ENCODE results near the gene EMP3.

Gene EMP3

DNA sequence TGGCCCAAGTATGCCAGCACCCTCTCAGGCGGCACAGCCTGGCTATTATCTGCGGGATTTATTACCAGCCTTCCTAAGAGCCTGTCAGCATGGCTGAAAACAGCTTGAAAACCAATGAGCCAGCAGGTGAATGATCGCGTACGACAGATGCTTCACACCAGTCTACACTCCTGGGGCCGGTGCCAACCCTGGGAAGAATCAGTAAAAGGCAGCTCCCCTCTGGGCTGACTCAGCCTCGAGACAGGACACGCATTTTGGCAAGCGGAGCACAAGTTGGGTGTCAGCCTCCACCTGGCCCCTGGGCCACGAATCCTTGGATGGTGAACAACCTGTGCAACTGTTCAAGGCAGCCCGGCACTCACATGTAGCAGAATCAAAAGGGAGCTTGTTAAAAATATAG is 15.6 kb downstream of the EMP3 start:
- TF ChIP-seq, protein P1, sequence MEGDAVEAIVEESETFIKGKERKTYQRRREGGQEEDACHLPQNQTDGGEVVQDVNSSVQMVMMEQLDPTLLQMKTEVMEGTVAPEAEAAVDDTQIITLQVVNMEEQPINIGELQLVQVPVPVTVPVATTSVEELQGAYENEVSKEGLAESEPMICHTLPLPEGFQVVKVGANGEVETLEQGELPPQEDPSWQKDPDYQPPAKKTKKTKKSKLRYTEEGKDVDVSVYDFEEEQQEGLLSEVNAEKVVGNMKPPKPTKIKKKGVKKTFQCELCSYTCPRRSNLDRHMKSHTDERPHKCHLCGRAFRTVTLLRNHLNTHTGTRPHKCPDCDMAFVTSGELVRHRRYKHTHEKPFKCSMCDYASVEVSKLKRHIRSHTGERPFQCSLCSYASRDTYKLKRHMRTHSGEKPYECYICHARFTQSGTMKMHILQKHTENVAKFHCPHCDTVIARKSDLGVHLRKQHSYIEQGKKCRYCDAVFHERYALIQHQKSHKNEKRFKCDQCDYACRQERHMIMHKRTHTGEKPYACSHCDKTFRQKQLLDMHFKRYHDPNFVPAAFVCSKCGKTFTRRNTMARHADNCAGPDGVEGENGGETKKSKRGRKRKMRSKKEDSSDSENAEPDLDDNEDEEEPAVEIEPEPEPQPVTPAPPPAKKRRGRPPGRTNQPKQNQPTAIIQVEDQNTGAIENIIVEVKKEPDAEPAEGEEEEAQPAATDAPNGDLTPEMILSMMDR (IDR thresholded peaks at IDR 0.05; ENCODE audit: poor library complexity, severe bottlenecking), result no peak
- Histone ChIP-seq H3K4me1 (ENCODE audit: insufficient read depth, poor library complexity, severe bottlenecking) (no peaks in the 10 kb centered on the region), H3K4me3 (ENCODE audit: severe bottlenecking) (no peak overlapping the region), H3K27me3 (ENCODE audit: insufficient read depth, poor library complexity, severe bottlenecking) (no peaks in the 10 kb centered on the region), H3K36me3 (ENCODE audit: low read depth) (no peaks in the 10 kb centered on the region), H3K27ac (ENCODE audit: poor library complexity, severe bottlenecking) (no peak overlapping the region), H3K9me3 (ENCODE audit: severe bottlenecking) (no peaks in the 10 kb centered on the region)
- ATAC-seq (ENCODE audit: low read depth) (peak; percentile 83), DNase-seq (ENCODE audit: low spot score) (peak; percentile 88)

DNA sequence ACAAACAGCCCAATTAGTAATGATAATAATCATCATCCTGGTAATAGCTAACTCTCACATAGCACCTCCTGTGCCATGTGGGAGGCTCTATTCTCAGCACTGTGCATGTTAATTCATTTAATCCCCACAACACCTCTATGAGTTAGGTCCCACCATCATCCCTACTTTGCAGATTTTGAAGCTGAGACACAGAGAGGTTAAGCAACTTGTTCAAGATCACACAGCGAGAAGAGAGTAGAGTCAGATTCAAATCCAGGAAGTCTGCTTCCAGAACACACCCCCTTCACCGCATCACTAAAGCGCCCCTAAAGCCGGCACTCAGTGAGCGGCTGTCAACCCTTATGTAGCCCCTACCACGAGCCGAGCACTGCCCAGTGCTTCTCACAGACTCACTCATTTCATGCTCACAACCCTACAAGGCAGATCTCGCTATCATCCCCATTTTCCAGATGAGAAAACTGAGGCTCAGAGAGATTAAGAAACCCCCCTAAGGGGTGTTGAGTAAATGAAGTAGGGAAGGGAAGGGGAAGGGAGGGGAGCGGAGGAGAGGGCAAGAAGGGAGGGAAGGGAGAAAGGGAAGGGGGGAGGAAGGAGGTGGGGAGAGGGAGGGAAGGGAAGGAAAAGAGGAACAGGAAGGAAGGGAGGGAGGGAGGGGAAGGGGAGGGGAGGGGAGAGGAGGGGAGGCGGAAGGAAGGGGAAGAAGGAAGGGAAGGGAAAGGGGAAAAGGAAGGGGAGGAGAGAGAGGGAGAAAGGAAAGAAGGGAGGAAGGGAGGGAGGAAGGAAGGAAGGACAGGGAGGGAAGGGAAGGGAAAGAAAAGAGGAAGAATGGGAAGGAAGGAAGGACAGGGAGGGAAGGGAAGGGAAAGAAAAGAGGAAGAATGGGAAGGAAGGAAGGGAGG is 16.4 kb downstream of the EMP3 start:
- Histone ChIP-seq H3K9me3 (ENCODE audit: severe bottlenecking) (no peaks in the 10 kb centered on the region), H3K4me1 (ENCODE audit: insufficient read depth, poor library complexity, severe bottlenecking) (no peaks in the 10 kb centered on the region), H3K27ac (ENCODE audit: poor library complexity, severe bottlenecking) (no peak overlapping the region), H3K36me3 (ENCODE audit: low read depth) (no peaks in the 10 kb centered on the region), H3K27me3 (ENCODE audit: insufficient read depth, poor library complexity, severe bottlenecking) (no peaks in the 10 kb centered on the region), H3K4me3 (ENCODE audit: severe bottlenecking) (no peak overlapping the region)
- TF ChIP-seq, protein P1 (IDR thresholded peaks at IDR 0.05; ENCODE audit: poor library complexity, severe bottlenecking), result no peak
- ATAC-seq (ENCODE audit: low read depth) (no peak), DNase-seq (ENCODE audit: low spot score) (no peak)

DNA sequence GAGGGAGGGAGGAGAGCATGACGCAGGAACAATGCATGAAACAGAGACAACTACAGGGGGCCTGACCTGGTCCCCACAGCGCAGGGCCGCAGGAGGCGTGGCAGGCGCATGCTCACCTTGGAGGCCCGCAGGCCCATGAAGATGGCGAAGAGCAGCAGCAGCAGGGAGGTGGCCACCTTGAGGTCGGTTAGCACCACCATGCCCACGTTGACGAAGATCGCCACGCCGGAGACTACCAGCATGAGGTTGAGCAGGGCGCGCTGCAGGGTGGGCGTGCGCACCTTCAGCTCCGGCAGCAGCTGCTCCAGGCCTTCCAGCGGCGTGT is 17.0 kb downstream of the EMP3 start:
- DNase-seq (ENCODE audit: low spot score) (no peak), ATAC-seq (ENCODE audit: low read depth) (no peak)
- Histone ChIP-seq H3K27ac (ENCODE audit: poor library complexity, severe bottlenecking) (no peak overlapping the region), H3K4me3 (ENCODE audit: severe bottlenecking) (no peak overlapping the region), H3K36me3 (ENCODE audit: low read depth) (no peaks in the 10 kb centered on the region), H3K27me3 (ENCODE audit: insufficient read depth, poor library complexity, severe bottlenecking) (no peaks in the 10 kb centered on the region), H3K9me3 (ENCODE audit: severe bottlenecking) (no peaks in the 10 kb centered on the region), H3K4me1 (ENCODE audit: insufficient read depth, poor library complexity, severe bottlenecking) (no peaks in the 10 kb centered on the region)
- TF ChIP-seq, protein P1 (IDR thresholded peaks at IDR 0.05; ENCODE audit: poor library complexity, severe bottlenecking), result no peak

DNA sequence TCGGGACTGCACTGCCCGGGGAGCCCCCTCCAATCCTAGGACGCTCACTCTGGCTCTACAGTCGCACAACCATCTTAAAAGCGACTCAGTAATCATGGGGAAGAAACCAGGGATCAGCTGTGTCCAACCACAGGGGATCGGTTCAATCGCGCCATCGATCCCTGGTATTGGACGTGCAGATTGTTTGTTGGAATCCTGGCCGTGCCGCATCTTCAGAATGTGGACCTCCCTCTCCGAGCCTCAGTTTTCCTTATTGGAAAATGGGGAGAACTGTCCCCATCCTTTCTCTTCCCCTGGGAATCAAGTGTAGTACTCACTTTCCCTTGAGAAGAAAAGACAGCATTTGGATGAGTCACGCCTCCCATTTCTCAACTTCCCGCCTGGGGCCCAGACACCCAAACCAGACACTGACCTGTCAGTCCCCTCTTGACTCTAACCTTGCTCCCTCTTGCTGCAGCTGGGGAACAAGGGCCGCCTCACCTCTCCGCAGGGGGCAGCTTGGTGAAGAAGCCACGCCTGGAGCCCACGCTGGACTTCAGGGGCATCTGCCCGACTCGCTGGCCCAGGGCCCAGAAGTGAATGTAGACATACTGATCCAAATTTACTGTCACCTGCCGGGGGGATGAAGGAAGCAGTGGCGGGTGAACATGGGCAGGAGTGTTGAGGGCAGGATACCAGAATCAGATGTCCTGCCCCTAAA is 17.6 kb downstream of the EMP3 start:
- Histone ChIP-seq H3K4me1 (ENCODE audit: insufficient read depth, poor library complexity, severe bottlenecking) (no peaks in the 10 kb centered on the region), H3K4me3 (ENCODE audit: severe bottlenecking) (no peak overlapping the region), H3K9me3 (ENCODE audit: severe bottlenecking) (no peaks in the 10 kb centered on the region), H3K36me3 (ENCODE audit: low read depth) (no peaks in the 10 kb centered on the region), H3K27me3 (ENCODE audit: insufficient read depth, poor library complexity, severe bottlenecking) (no peaks in the 10 kb centered on the region), H3K27ac (ENCODE audit: poor library complexity, severe bottlenecking) (no peak overlapping the region)
- TF ChIP-seq, protein P1 (IDR thresholded peaks at IDR 0.05; ENCODE audit: poor library complexity, severe bottlenecking), result no peak
- ATAC-seq (ENCODE audit: low read depth) (no peak), DNase-seq (ENCODE audit: low spot score) (no peak)

DNA sequence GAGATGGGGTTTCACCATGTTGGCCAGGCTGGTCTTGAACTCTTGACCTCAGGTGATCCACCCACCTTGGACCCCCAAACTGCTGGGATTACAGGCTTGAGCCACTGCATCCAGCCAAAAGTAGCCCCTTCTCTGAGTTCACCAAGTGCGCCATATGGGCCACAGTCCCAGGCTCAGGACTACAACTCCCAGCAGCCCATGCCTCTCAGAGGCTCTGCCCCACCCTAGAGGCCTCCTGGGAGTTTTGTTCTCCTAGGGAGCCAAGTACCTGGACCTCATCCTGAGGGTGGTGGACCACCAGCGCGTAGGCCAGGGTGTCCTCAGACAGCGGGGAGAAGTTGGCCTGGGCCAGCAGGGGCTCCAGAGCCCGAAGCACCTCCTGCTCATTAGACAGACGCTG is 19.5 kb downstream of the EMP3 start:
- TF ChIP-seq, protein P1 (IDR thresholded peaks at IDR 0.05; ENCODE audit: poor library complexity, severe bottlenecking), result no peak

More for the DNA sequence above, 19.5 kb downstream of the EMP3 start:
- no peak for DNase-seq (ENCODE audit: low spot score)
- Histone ChIP-seq H3K9me3 (ENCODE audit: severe bottlenecking) (no peaks in the 10 kb centered on the region), H3K4me1 (ENCODE audit: insufficient read depth, poor library complexity, severe bottlenecking) (no peaks in the 10 kb centered on the region), H3K27me3 (ENCODE audit: insufficient read depth, poor library complexity, severe bottlenecking) (no peaks in the 10 kb centered on the region), H3K36me3 (ENCODE audit: low read depth) (no peaks in the 10 kb centered on the region), H3K27ac (ENCODE audit: poor library complexity, severe bottlenecking) (no peak overlapping the region), H3K4me3 (ENCODE audit: severe bottlenecking) (no peak overlapping the region)
- ATAC-seq (ENCODE audit: low read depth), result no peak
